IMR-90 (cell line): ENCODE data around the gene S100A5. TPM values are rescaled to one million over a fixed set of nuclear protein-coding genes. Genes with fewer than 3 reads are reported as not detected.

Source experiments
- ATAC-seq: fragments of 200-7000 bp; cut with Tn5 transposase; 2 replicates; pipeline ENCODE4 v1.9.1; 2020; ENCODE audit warnings: low read depth, mild to moderate bottlenecking, moderate library complexity
- BruUV-seq: library from RNA; stranded (reverse); fragments of 400-500 nt; replicated peaks from 2 replicates; lab custom pipeline; 2021; lab: Mats Ljungman, UMichigan
- CTCF ChIA-PET: fragments of 300-600 bp; formaldehyde crosslinking; extraction: SDS; loops from one replicate; lab custom pipeline; 2021; ENCODE audit warnings: antibody characterized with exemption; lab: Yijun Ruan, JAX
- POLR2A ChIA-PET: fragments of 300-600 bp; sonication (Branson Sonifier 250); formaldehyde crosslinking; loops from one replicate; lab custom pipeline; 2022; ENCODE audit warnings: antibody characterized with exemption; ENCODE audit not compliant: unreplicated experiment; lab: Charles Lee
- DNase-seq: peaks from one replicate; pipeline ENCODE4 v3.0.0; 2013
- H2AFZ ChIP-seq: replicated peaks from 2 replicates; pipeline ENCODE3; 2013; ENCODE audit warnings: low read length, mild to moderate bottlenecking; ENCODE audit not compliant: poor library complexity
- H2AK5ac ChIP-seq: 2 replicates; pipeline ENCODE4 v1.6.1; 2013; ENCODE audit warnings: low read depth, low read length, inconsistent platforms
- H2AK9ac ChIP-seq: replicated peaks from 2 replicates; pipeline ENCODE3; 2013; ENCODE audit warnings: mild to moderate bottlenecking, low read depth, low read length, moderate library complexity; ENCODE audit not compliant: poor library complexity
- H2BK120ac ChIP-seq: 2 replicates; pipeline ENCODE4 v1.6.1; 2013; ENCODE audit warnings: low read depth, low read length, inconsistent platforms
- H2BK15ac ChIP-seq: 3 replicates; pipeline ENCODE4 v1.6.1; 2013; ENCODE audit warnings: low read depth, low read length, inconsistent platforms
- H2BK20ac ChIP-seq: 2 replicates; pipeline ENCODE4 v1.6.1; 2013; ENCODE audit warnings: low read depth, mild to moderate bottlenecking, inconsistent platforms, low read length, moderate library complexity
- H2BK5ac ChIP-seq: 2 replicates; pipeline ENCODE4 v1.6.1; 2013; ENCODE audit warnings: mild to moderate bottlenecking, low read depth, low read length, inconsistent platforms; ENCODE audit not compliant: poor library complexity, severe bottlenecking
- H3K14ac ChIP-seq: replicated peaks from 2 replicates; pipeline ENCODE4 v1.6.1; 2013; ENCODE audit warnings: low read depth, low read length, inconsistent platforms
- H3K18ac ChIP-seq: 2 replicates; pipeline ENCODE4 v1.6.1; 2013; ENCODE audit warnings: low read depth, low read length, control low read depth
- H3K23ac ChIP-seq: 2 replicates; pipeline ENCODE4 v1.6.1; 2013; ENCODE audit warnings: low read depth, low read length, inconsistent platforms
- H3K27ac ChIP-seq: 2 replicates; pipeline ENCODE4 v1.5.1; 2013; ENCODE audit warnings: mild to moderate bottlenecking, control low read depth, low read length; ENCODE audit not compliant: insufficient read depth
- H3K27me3 ChIP-seq: 2 replicates; pipeline ENCODE4 v1.6.1; 2013; ENCODE audit warnings: low read length; ENCODE audit not compliant: control insufficient read depth, insufficient read depth
- H3K36me3 ChIP-seq: 2 replicates; pipeline ENCODE4 v1.6.1; 2013; ENCODE audit warnings: low read length, mixed read lengths; ENCODE audit not compliant: control insufficient read depth, insufficient read depth
- H3K4ac ChIP-seq: 2 replicates; pipeline ENCODE4 v1.6.1; 2013; ENCODE audit warnings: low read depth, low read length, inconsistent platforms
- H3K4me1 ChIP-seq: 2 replicates; pipeline ENCODE4 v1.6.1; 2013; ENCODE audit warnings: low read length, mixed read lengths; ENCODE audit not compliant: control insufficient read depth, insufficient read depth
- H3K4me2 ChIP-seq: 2 replicates; pipeline ENCODE4 v1.6.1; 2013; ENCODE audit warnings: low read depth, mild to moderate bottlenecking, control low read depth, low read length, moderate library complexity
- H3K4me3 ChIP-seq: 2 replicates; pipeline ENCODE4 v1.5.1; 2013; ENCODE audit warnings: low read depth, mild to moderate bottlenecking, control low read depth, low read length, moderate library complexity; ENCODE audit not compliant: insufficient read depth
- H3K56ac ChIP-seq: 2 replicates; pipeline ENCODE4 v1.6.1; 2013; ENCODE audit warnings: low read length, inconsistent platforms; ENCODE audit not compliant: insufficient read depth; ENCODE audit errors: extremely low read depth
- H3K79me1 ChIP-seq, 2 experiments: 2 replicates each; pipeline ENCODE4 v1.6.1; 2013; ENCODE audit warnings: low read length in 2 of 2, inconsistent platforms in 1 of 2, low read depth in 1 of 2
- H3K9ac ChIP-seq: 2 replicates; pipeline ENCODE4 v1.6.1; 2013; ENCODE audit warnings: low read depth, low read length, control low read depth
- H3K9me1 ChIP-seq: 2 replicates; pipeline ENCODE4 v1.6.1; 2013; ENCODE audit warnings: low read length, inconsistent platforms; ENCODE audit not compliant: insufficient read depth
- H3K9me3 ChIP-seq: 2 replicates; pipeline ENCODE4 v1.6.1; 2013; ENCODE audit warnings: low read length; ENCODE audit not compliant: control insufficient read depth, insufficient read depth
- H4K20me1 ChIP-seq: 2 replicates; pipeline ENCODE4 v1.6.1; 2013; ENCODE audit warnings: low read length, inconsistent platforms; ENCODE audit not compliant: insufficient read depth
- H4K5ac ChIP-seq: 2 replicates; pipeline ENCODE4 v1.6.1; 2013; ENCODE audit warnings: mild to moderate bottlenecking, low read depth, low read length, control low read depth
- H4K8ac ChIP-seq, 2 experiments: 2 replicates each; pipeline ENCODE4 v1.6.1; 2013; ENCODE audit warnings: low read depth in 2 of 2, low read length in 2 of 2, control low read depth in 1 of 2, inconsistent platforms in 1 of 2
- H4K91ac ChIP-seq: 2 replicates; pipeline ENCODE4 v1.6.1; 2013; ENCODE audit warnings: low read depth, low read length, inconsistent platforms; ENCODE audit not compliant: insufficient read depth
- BHLHE40 ChIP-seq: fragments of 150-350 bp; IDR thresholded peaks from 2 replicates; pipeline ENCODE4 v1.6.1; 2016; ENCODE audit warnings: mild to moderate bottlenecking, low read depth, low read length
- CEBPB ChIP-seq: IDR thresholded peaks from 2 replicates; pipeline ENCODE4 v1.6.1; 2012; ENCODE audit warnings: low read depth, low read length, improper control_type of control experiment
- FOS ChIP-seq: fragments of 150-350 bp; IDR thresholded peaks from 2 replicates; pipeline ENCODE4 v1.6.1; 2016; ENCODE audit warnings: low read depth, low read length
- RAD21 ChIP-seq: IDR thresholded peaks from 2 replicates; pipeline ENCODE4 v1.6.1; 2012; ENCODE audit warnings: low read length, improper control_type of control experiment
- SMC3 ChIP-seq: fragments of 150-350 bp; IDR thresholded peaks from 2 replicates; pipeline ENCODE4 v1.6.1; 2016; ENCODE audit warnings: low read depth, mild to moderate bottlenecking, antibody characterized with exemption, low read length, moderate library complexity
- WGBS, 2 experiments: methylation state at CpG; one replicate each; pipeline versions ENCODE4 v1.1.5 to v1.1.7; 2013; ENCODE audit warnings: missing lambda C conversion rate in 2 of 2; ENCODE audit not compliant: insufficient read length in 1 of 2; ENCODE audit errors: extremely low coverage in 2 of 2; 5-methylcytosine and 5-hydroxymethylcytosine counted together
- dilution Hi-C: fragments of 300-500 bp; cut with HindIII; formaldehyde crosslinking; loops from one replicate; pipeline ENCODE4 v1.14.3; 2018; ENCODE audit warnings: low sequenced_read_pairs; ENCODE audit not compliant: unreplicated experiment
- in situ Hi-C: fragments of 300-500 bp; cut with MboI; formaldehyde crosslinking; loops from 3 replicates; pipeline ENCODE4 v1.14.3; 2019; ENCODE audit warnings: low sequenced_read_pairs, inconsistent platforms, mixed read lengths
- intact Hi-C: fragments of 100-400 bp; cut with micrococcal nuclease; formaldehyde crosslinking; loops from 2 replicates; pipeline ENCODE4 v1.10.0; 2022
- polyA plus RNA-seq, 3 experiments: library from polyadenylated mRNA; depleted of rRNA; stranded (reverse); fragments of >200 nt; gene quantifications; 2 replicates each; pipeline ENCODE4 v1.2.3, GENCODE V29; 2012; ENCODE audit warnings: low replicate concordance in 1 of 3
- total RNA-seq: library from RNA; depleted of rRNA; stranded (reverse); fragments of >200 nt; gene quantifications from 2 replicates; pipeline ENCODE4 v1.2.3, GENCODE V29; 2012
- TF ChIP-seq, protein P1 (sequence below): fragments of 150-350 bp; IDR thresholded peaks from 2 replicates; pipeline ENCODE4 v1.6.1; 2017; ENCODE audit warnings: mild to moderate bottlenecking, antibody characterized with exemption, low read length, low read depth

S100A5 gene
- total and polyA plus RNA-seq, 2 of the 4 experiments (the other 2 are of a cell fraction) = 0.27 TPM; not detected in 1

DNA sequence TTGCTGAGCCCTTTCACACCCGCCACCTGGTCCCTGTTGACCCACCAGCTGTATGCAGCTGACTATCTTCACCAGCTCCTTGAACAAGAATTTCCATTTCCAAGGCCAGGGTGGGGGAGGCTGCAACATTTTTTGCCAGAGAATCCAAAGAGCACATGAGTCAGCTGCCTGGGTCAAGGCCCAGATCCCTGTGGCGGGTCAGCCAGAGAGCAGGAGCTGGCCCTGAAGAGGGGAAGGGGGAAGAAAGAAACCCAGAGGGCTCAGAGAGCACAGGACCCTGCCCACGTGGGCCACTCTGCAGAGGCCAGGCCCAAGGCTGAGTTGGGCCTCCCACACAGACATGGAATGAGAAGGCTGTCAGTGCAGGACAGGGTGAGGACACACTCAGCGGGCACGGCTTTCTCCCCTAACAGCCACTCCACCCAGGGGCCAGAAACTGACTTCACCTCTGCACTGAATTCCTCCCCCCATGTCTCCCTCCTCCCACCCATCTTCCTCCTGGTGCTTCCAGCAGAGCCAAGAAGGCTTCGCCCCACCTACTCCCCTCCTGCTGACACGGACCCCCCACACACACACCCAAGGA, 33.8 kb downstream of the S100A5 start:
- peak overlapping the region; percentile 54 for H2BK5ac ChIP-seq
- peak overlapping the region; percentile 98 for H2AK5ac ChIP-seq
- no peaks in the 10 kb centered on the region for H3K9me3 ChIP-seq
- H3K23ac ChIP-seq = peak overlapping the region; percentile 35
- H3K56ac ChIP-seq = peak overlapping the region; percentile 36
- dilution Hi-C loops = no loop called here
- H4K20me1 ChIP-seq = no peaks in the 10 kb centered on the region
- peak overlapping the region; percentile 86 for H2AFZ ChIP-seq
- H3K4me1 ChIP-seq = peaks cover 23% of the 10 kb centered on the region
- peak overlapping the region; percentile 54; the same call in 2 of the 3 replicates for H2BK15ac ChIP-seq
- peak overlapping the region; percentile 79 to 82 for H4K8ac ChIP-seq
- WGBS, 2 experiments = 0% methylated on average over 1 of the region's 7 CpGs; no CpG with 5 or more reads in 1 of the 2 experiments
- H3K9ac ChIP-seq = peak overlapping the region; percentile 23
- POLR2A ChIA-PET = interaction anchor here (1.1 kb wide), 1 partner anchor 111 kb away, joined by 3 read pairs; no protein-coding TSS in a partner anchor
- H4K91ac ChIP-seq = peak overlapping the region; percentile 81
- no peaks in the 10 kb centered on the region for H3K36me3 ChIP-seq
- H2AK9ac ChIP-seq = peak overlapping the region; percentile 91
- peak overlapping the region; percentile 91 for H3K27ac ChIP-seq
- no TSS peak for BruUV-seq
- H3K9me1 ChIP-seq = peaks cover 12% of the 10 kb centered on the region
- H4K5ac ChIP-seq = peak overlapping the region; percentile 27; the same call in 1 of the 2 replicates
- H2BK20ac ChIP-seq = peak overlapping the region; percentile 86
- H3K4ac ChIP-seq = peak overlapping the region; percentile 86
- peak overlapping the region; percentile 46; the same call in 1 of the 2 replicates for H3K18ac ChIP-seq
- intact Hi-C loops = loop anchor here (10.0 kb wide), 1 partner anchor 478 kb away; the partner anchor contains the start of gene RAB13
- peak overlapping the region; percentile 55 for H3K14ac ChIP-seq
- peak; percentile 42; the same call in 1 of the 2 replicates for TF ChIP-seq BHLHE40
- peak; percentile 48 for TF ChIP-seq FOS
- TF ChIP-seq CEBPB = 0 out of 2 replicates have a peak, but pooled peaks have one; percentile 22
- 0 out of 2 replicates have a peak, but pooled peaks have one; percentile 12 for TF ChIP-seq RAD21
- TF ChIP-seq, protein P1, sequence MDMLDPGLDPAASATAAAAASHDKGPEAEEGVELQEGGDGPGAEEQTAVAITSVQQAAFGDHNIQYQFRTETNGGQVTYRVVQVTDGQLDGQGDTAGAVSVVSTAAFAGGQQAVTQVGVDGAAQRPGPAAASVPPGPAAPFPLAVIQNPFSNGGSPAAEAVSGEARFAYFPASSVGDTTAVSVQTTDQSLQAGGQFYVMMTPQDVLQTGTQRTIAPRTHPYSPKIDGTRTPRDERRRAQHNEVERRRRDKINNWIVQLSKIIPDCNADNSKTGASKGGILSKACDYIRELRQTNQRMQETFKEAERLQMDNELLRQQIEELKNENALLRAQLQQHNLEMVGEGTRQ = no peak
- no peak for TF ChIP-seq SMC3
- DNase-seq (peak; percentile 91), ATAC-seq (peak; percentile 86)
- no peak overlapping the region for H3K4me3 ChIP-seq
- CTCF ChIA-PET = interaction anchor here (0.9 to 2.4 kb wide), 5 partner anchors 11 to 121 kb away, joined by 3 to 11 read pairs (median 4); partner anchors contain the start of genes S100A1 and S100A13
- H3K79me1 ChIP-seq = peaks cover 0 to 4% of the 10 kb centered on the region in 2 experiments; a peak in 1 of 4 replicates
- no peaks in the 10 kb centered on the region; the same call in 1 of the 2 replicates for H3K27me3 ChIP-seq
- peak overlapping the region; percentile 51 for H3K4me2 ChIP-seq
- H2BK120ac ChIP-seq = peak overlapping the region; percentile 85
- in situ Hi-C loops = loop anchor here (5.0 kb wide), 1 partner anchor 240 kb away; no protein-coding TSS in a partner anchor
